DOHH2 (cell line): ENCODE data around the gene LEKR1.
A peak's percentile ranks its signal among the peaks of the same experiment; 100 is the strongest.

Source experiments
- CTCF ChIP-seq: fragments of 200-600 bp; sonication (generic); IDR thresholded peaks from one replicate; pipeline ENCODE4 v1.5.1; 2014; ENCODE audit warnings: antibody characterized with exemption, mild to moderate bottlenecking, low read depth, low read length; ENCODE audit not compliant: poor library complexity, severe bottlenecking
- EZH2phosphoT487 ChIP-seq: fragments of 200-600 bp; sonication (generic); IDR thresholded peaks from 2 replicates; pipeline ENCODE4 v1.6.1; 2017; ENCODE audit warnings: borderline replicate concordance, mild to moderate bottlenecking, antibody characterized with exemption, low read length, moderate library complexity, mixed read lengths

- peak; percentile 22 for TF ChIP-seq CTCF
- TF ChIP-seq EZH2phosphoT487: no peak
Observed at GRCh38 chr3:156983559-156983958, 157.4 kb downstream of the LEKR1 start.
